NCI-H345 treated with DMSO at 0.1 percent for 48 hours (cell line): ENCODE measurements around the gene COL16A1.
A peak's percentile ranks its signal among the peaks of the same experiment; 100 is the strongest.

Experiments used
- DNase-seq: peaks from one replicate; lab custom pipeline; 2025; ENCODE audit not compliant: unreplicated experiment; lab: John Stamatoyannopoulos, UW

Gene COL16A1

DNA sequence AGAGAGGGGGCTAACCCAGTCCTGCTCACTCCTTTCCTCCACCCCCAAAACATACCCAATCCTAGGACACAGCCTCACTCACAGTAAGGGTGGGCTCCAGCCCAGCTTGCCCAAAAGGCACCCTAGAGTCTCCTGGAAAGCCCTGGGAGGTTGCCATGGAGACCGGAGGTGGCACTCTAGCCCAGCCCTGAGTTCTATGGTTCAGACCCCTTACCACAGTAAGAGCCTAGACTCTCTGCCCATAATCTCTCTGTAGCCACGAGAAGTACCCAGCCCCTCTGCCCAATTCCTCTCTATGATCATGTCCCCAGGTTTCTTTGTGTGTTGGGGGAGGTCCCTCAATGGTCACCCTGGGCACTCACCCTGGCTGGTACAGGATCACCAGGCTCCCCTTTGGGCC, 14.4 kb downstream of the COL16A1 start:
- no peak for DNase-seq

DNA sequence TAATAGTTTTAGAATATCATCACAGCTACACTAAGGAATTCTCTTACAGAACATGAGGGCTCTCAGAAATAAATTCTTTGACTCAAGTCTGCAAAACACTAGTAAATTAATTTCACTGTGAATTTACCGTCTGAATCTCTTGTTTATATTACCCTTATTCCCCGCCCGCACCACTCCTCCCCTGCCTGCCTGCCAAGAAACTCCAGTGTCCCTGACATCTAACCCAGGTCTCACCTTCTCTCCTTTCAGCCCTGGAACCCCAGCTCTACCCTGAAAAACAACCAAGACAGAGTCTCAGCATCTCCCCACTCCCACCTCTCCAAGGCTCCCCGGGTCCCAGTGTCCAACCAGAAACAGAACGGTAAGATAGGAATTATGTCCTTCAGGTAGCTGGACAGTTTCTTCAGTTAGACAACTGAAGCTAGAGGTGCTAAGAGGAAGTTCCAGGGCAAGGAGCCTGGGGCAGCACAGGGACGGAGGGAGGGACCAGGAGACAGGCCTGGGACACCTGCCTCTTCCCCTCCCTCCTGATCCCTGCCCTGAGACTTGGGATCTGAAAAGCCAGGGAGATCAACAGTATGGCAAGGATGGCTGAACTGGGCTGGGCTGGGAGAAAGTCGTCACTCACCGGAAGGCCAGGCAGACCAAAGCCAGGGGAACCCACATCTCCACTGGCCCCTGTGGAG, 15.4 kb downstream of the COL16A1 start:
- DNase-seq = no peak

DNA sequence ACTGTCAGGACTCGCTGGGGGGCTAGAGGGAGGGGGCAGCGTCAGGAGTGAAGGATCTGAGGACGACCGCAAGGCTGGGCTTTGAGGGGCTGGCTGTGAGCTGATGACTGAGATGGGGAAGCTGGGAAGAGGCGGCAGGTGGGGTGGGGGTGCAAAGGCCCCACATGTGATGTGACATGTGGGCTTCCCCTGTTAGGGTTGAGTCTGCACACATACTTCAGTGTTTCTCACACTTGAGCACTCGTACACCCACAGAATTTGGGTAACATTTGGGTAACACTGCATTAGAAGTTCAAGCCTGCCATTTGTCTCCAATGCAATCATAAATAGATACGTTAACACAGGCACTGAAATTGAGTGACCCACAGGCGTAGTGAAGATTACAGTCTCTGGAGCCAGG, 16.2 kb downstream of the COL16A1 start:
- no peak for DNase-seq

DNA sequence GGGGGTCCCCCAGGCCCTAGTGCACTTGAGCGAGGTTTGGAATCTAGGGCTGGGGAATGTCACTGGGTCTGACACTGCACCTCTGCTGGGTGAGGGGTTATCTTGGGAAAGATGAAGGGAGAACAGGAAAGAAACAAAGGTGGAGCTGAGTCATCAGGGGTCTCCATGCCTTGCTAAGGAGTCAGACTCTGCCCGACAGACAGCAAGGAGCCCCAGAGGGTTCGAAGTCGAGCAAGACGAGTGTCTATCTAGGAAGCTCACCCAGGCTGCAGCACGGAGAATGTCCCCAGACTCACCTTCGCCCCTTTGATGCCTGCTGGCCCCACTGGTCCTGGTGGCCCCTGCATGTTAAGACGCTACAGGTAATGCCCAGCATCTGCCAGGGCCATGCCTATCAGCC, 18.0 kb downstream of the COL16A1 start:
- DNase-seq = no peak

DNA sequence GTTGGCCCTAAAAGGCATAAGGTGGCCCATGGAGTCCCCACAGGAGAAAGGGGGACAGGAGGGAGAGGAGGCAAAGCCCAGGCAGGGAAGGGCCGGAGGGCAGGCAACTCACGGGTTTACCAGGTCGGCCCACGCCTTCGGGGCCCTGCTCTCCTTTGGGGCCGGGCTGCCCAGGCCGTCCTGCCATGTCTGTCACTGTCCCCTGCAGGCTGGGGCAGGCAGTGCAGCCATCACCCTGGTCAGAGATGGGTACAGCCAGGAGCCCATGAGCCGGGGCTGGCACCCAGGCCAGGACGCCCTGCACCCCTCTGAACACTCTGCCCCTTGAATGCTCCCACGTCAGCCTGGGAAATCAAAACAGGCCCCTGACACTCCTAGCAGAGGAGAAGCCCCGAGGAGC, 19.8 kb downstream of the COL16A1 start:
- no peak for DNase-seq

DNA sequence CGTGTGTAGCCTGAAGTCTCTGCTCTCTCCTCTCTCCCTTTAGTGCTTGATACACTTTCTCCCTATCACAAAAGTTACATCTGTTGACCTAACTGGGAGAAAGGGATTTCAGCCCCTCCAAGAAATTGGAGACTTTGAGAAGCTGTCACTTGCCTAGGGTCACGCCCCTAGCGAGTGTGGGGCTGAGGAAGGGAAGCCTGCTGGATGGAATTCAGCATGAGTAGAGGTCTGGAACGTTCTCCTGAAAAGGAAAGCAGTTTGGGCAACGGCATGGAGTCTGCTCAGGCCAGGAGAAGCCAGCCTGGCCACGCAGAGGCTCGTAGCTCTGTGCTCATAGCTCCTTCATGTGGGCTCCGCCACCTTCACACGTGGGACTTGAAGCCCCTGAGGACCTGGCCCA, 22.4 kb downstream of the COL16A1 start:
- no peak for DNase-seq

DNA sequence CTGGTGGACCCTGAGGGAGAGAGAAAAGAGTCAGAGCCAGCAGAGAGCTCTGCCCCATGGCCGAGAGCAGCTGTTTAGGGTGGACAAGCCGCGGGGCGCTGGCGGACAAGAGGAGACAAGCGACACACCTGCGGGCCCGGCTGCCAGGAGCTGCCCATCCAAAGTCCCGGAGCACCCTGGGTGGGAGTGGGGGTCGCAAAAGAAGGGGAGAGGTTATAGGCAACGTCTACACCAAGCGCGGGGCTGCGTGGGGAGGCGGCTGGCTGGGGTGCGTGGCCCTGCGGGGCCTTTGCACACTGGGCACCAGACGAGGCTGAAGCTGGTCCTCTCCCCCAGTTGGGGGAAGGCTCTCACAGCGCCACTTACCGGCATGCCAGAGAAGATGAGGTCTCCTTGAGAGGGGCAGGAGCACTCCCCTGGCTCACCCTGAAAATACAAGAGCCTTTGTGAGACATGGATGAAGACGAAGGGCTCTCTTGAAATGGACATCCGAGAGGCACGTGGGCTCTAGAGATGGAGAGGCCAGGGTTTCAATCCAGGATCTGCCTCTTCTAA, 24.1 kb downstream of the COL16A1 start:
- no peak for DNase-seq

DNA sequence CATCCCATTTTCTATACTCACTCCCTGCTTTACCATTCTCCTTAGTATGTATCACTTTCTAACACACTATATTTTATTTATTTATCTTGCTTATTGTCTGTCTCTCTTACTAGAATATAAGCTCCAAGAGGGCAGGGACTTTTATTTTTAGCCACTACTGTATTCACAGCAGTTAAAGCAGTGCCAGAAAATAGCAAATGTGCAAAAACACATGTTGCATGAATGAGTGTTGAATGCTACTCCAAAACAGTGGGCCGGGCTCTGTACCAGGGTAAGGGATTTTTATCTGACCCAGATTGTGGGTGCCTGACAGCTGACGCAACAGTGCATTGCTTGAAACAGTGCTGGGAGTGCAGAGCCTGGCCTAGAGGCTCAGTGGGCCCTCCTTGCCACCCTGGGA, 24.7 kb downstream of the COL16A1 start:
- no peak for DNase-seq

DNA sequence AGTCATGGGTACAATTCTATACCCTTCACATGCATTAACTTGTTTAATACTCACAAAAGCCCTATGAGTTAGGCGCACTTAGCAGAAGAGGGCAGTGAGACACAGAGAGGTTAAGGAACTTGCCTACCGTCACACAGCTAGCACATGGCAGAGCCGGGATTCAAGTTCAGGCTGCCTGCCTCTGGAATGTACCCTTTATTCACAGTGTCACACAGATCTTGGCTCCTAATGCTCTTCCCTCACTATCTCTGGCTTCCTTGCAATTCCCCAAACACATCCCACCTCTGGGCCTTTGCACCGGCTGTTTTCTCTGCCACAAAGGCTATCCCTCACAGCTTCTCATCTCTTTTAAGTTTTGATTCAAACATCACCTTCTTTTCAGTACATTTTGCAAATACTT, 25.1 kb downstream of the COL16A1 start:
- DNase-seq = no peak

DNA sequence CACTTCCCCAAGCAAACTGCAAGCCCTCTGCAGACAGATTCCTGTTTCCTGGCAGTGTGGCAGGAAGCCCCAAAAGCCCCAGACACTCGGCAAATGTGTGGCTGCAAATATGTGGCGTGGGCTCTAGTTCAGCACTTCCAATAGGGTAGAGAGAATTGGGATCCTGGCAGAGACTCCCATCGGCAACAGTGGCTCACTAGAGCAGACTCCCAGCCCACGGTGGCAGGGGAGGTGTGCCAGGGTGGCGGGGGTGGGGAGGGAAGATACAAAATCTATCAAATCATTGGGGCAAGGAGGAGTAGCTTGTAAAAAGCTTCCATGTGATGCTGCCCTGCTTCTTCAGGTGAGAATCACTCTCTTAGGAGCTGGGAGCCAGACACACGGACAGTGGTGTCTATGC, 25.9 kb downstream of the COL16A1 start:
- DNase-seq = no peak

DNA sequence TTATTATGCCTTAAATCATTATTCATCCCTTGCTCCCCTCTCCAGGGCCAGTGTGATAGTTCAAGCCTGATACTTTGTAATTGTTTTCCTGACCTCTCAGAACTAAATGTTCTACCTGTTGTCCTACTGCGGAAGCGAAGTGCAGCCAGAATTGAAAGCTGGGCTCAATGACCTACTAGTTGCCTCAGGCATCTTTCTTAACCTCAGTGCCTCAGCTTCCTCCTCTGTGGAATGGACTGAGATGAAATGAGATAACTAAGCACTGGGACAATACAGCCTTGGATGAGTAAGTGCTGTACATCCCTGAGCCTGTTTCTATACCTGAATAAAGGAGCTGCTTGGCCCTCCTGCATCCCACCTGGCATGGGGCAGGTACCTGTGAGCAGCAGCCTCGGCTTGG, 26.4 kb downstream of the COL16A1 start:
- no peak for DNase-seq

DNA sequence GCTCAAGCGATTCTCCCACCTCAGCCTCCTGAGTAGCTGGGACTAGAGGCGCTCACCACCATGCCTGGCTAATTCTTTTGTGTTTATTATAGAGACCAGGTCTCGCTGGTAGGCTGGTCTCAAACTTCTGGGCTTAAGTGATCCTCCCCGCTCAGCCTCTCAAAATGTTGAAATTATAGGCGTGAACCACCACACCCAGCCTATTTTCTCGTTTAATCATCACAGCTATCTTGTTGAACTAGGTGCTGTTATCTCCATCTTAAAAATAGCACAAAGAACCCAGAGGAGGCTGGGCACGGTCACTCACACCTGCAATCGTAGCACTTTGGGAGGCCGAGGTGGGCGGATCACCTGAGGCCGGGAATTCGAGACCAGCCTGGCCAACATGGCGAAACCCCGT, 28.1 kb downstream of the COL16A1 start:
- no peak for DNase-seq

DNA sequence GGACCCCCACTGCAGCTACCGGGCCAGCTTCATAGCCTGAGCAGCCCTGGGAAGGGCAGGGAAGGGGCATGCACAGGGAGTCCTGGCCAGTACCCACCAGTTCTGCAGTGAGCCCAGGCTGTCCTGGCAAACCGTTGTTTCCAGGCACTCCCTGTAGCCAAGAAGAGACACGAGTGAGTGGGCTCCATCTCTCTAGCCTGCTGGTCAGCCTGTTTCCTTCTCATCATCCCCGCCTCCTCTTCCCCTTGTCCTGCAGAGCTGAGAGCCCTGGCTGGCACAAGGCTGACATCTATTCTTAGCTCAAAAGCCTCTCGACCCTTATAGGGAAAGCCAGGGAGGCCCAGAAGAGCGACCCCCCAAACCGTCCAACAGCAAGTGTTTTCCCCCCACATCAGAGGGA, 28.7 kb downstream of the COL16A1 start:
- DNase-seq = no peak

DNA sequence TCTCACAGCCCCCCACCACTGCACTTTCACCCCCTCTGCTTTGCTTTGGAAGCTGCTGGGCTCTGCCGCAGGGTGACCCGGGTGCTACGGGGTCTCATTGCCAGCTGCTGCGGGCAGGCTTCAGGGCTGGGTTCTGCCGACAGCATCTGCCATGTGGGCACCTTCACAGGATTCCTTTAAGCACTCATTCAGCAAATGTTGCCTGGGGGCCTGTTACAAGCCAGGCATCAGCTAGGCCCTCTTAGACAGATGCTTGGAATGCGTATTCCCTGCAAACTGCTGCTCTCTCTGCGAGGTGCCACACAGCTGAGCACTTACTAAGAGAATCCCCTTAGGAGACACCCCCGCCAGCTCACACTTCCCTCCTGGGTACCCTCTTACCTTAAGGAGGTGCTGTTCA, 29.2 kb downstream of the COL16A1 start:
- no peak for DNase-seq

DNA sequence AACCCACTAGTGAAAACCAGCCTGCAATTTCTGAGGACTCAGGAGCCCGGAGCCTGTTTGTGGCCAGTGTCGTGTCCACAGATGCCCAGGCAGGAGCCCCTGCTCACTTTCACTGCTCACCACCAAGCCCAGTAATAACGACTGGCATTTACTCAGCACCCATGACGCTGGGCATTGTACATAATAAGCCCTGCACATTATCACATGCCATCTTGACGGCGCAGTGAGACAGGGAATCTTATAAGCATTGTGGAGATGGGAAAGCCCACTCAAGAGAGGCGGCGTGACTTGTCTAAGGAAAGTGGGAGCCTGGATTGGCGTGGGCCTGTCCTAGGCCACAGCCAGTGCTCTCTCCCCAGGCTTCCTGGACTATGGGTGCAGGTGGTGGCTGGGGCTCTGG, 30.4 kb downstream of the COL16A1 start:
- DNase-seq = no peak

DNA sequence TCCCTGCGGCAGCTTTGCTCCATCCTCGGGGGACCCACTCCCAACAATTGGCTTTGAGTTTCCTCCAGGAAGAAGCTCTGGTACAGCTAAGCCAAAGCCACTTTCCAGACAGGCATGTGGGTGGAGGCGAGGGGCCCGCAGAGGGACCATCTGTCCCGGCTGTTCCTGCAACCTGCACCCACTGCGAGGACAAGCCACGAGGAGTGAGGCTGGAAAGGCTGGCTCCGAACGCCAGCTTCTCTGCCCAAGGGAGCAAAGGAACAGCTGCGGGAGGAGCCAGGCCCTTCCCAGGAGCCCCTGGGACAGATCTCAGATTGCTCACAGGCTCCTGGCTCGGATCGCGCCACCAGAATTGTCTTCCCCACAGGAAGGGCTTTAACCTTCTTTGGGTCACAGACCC, 30.8 kb downstream of the COL16A1 start:
- no peak for DNase-seq

DNA sequence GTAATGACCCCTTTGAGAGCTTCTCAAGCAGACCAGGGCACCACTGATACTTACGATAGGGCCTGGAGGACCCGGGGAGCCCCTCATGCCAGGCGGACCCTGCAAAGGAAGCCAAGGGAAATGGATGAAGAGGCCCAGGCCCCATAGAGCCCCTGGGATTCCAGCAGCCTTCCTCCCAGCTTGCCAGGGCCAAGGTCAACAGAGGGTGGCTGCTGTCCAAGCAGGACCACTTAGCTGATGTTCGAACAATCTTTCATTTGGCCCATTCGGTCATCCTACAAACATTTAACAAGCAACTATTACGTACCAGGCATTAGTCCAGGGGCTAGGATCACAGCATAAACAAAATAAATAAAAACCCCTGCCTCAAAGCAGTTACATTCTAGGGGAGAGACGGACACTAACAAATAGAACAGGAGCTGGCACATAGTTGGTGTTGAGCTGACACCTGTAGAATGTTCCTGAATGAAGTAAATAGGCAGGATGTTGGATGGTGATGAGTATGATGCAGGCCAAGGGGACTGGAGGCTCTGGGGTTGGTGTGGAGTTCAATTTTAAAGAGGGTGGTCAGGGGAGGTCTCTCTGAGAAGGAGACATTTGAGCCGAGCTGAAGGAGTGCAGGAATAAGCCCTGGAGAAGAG, 32.1 kb downstream of the COL16A1 start:
- DNase-seq = no peak

DNA sequence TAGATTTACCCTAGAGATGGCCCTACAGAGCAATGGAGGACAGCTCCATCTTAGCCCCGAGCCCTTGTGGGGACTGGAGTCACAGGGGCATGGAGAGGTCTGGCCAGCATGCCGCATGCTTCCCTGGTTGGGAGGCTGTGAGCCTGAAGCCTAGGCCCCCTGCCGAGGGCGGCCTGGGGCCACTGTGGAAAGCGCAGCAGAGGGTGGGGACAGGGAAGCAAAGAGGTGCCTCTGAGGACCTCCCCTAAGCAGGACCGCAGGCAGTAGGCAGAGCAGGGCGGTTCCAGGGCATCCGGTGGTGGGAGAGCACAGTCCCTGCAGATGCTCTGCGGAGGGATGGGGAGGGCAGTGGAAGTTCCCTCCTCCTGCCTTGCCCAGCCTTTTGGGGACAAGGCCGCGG, 32.7 kb downstream of the COL16A1 start:
- DNase-seq = no peak

DNA sequence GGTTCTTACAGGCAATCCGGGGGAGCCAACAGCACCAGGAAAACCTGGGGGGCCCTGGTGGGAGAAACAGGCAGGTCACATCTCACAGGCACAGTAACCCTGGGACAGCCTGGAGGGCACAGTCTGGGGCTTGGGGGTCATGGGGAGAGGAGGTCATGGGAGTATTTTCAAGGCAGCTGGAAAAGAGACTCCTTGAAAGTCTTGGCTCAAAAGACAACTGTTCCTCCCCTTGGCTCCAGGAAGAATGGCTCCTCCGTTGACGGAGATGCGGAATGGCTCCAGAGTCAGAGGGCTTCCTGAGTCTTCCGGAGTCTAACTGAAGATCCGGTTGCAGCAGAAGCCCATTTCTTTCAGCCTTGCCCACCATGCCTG, 33.2 kb downstream of the COL16A1 start:
- no peak for DNase-seq

DNA sequence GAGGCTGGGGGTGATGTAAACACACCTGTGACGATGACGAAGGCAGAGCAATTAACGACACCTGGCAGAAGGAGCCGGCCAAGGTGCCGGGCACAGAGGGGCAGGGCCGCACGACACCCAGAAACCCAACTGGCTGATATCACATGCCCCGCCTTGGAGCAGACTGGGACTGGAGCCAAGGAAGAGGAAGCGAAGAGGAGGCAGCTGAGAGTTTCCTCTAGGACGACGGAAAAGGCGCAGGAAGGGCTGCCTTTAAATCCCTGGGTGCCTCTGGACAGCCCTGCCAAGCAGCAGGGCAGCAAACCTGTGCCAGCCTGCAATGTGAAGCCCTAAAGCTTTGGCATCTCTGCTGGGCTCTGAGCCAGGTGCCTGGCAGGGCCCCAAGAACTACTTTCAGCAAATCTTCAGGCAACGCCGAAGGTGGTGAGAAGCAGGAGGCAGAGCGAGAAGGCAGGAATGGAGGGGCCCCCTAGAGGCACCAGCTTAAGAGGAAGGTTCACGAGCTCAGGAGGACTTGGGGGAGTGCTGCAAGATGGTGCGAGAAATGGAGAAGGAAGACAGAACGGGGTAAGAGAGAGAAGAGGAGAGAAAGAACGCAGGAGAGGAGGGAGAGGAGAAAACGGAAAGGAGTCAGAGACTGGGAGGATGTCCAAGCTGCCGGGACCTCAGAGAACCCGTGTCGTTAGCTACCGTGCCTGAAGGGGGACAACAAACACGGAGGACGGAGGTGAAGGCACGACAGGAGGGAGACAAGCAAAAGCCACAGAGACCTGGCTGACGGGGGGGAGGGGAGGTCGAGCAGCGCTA, 33.8 kb downstream of the COL16A1 start:
- DNase-seq = peak; percentile 34

DNA sequence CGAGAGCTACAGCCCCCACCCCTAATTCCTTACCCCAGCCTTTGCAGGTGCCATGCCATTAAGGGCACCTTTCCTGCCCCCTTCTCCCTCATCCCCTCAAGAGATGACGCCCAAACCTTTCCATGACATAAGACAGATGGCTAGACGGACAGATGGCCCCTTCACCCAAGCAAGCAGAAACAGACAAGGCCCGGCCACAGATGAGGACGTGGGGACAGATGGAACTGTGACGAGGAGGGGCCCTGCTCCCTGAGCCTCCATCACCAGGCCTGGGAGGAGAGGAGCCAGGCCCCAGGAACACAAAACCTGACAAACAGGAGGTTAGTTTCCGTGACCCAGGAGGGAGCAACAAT, 34.4 kb downstream of the COL16A1 start:
- no peak for DNase-seq

DNA sequence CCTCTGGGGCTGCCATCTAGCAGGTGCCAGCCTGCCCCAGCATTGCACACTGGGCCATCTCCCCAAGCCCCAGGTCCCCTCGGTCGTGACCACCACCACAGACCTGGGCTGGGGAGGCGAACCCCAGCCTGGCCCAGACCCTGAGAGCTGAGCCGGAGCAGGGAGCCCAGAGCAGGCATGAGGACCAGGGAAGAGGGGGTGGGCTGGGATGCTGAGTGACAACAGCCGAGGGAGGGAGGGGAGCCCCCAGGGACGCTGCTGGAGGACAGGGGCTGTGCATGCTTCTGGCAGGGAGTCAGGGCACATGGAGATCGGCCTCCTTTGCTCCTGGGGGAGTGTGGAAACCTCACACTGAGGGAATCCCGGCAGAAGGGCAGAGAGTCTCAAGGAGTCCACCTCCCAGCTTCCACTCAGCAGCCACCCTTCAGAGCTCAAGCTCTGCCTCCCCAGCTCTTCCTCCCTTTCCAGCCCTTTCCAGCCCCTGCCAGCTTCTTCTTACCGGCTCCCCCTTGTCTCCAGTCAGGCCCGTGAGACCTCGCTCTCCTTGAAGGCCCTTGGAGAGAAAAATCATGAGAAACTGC, 35.4 kb downstream of the COL16A1 start:
- no peak for DNase-seq
